Skeletal muscle cell (primary cell): ENCODE data around the gene DDX4.
A peak's percentile ranks its signal among the peaks of the same experiment; 100 is the strongest.
"Not testable (repeated sequence)": the region's sequence is repeated elsewhere in the genome, so short reads cannot be mapped to it uniquely, and the experiment has no call there.

ENCODE experiments used
- DNase-seq: peaks from one replicate; pipeline ENCODE4 v3.0.0-alpha.2; 2010; ENCODE audit warnings: low read depth
- H3K4me3 ChIP-seq: 2 replicates; pipeline ENCODE4 v1.5.1; 2011; ENCODE audit warnings: low read depth, mild to moderate bottlenecking, control low read depth, low read length, moderate library complexity

Gene DDX4

DNA sequence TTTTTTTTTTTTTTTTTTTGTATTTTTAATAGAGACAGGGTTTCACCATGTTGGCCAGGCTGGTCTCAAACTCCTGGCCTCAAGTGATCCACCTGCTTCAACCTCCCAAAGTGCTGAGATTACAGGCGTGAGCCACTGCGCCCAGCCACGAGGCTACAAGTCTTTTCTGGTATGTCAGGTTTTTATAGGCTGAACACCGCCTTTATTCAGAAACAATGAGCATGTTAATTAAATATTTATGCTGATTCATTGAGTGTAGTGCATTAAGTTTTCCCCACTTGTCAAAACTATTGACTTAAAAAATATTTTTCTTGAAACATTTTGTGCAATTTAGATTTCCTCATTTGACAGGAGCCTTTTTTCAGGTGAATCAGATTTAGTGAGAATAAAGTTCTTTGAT lies 78.1 kb downstream of the DDX4 start:
- not testable (repeated sequence) for DNase-seq, H3K4me3 ChIP-seq

DNA sequence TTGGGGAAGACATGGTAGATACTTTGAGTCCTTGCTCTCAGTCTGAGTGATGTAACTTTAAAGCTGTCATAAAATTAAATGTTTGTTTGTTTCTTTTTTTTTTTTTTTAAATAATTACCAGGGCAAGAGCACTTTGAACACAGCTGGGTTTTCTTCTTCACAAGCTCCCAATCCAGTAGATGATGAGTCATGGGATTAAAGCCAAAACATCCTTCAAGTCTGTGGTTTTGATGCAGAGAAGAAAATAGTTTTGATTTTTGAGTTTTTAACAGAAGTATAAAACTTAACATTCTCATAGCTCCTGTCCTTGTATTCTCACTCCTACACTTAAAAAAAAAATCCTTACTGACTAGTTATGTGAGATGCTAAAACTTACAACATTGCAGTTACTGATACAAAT lies 78.5 kb downstream of the DDX4 start:
- no peak overlapping the region for H3K4me3 ChIP-seq
- peak; percentile 77 for DNase-seq

DNA sequence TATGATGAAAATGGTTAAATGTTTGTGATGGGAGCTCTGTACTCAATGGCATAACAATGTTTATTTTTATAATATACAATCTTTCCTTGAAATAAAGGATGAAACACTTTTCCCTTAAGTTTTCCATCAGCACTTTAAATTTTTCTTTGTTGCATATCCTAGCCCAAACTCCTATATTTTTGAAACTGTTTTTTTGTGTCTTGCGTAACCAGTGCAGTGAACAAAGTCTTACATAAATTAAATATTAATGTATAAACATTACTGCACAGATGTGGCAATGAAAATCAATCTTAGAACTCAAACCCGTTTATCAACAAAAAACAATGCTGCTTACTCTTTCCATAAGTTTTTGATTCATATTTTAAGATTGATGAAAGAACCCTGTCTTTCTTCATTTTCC lies 79.2 kb downstream of the DDX4 start:
- no peak for DNase-seq
- H3K4me3 ChIP-seq = no peak overlapping the region

DNA sequence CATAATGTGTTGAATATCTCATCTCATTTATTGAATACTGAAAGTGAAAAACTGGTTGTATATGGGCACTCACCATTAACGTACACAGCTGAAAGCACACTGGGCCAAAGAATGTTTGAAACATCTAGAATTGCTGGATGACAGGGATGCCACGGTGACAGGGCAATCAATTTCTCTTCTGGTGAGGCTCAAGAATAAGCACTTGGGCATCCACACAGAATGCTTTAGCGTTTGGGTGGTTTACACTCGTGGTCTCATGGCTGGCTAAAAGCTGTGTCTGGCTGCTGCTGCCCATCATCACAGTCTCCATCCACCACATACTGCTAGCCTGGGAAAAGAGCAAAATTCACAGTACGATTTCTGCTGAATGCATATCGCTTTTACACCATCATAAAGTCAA lies 82.6 kb downstream of the DDX4 start:
- DNase-seq = no peak
- no peak overlapping the region for H3K4me3 ChIP-seq

DNA sequence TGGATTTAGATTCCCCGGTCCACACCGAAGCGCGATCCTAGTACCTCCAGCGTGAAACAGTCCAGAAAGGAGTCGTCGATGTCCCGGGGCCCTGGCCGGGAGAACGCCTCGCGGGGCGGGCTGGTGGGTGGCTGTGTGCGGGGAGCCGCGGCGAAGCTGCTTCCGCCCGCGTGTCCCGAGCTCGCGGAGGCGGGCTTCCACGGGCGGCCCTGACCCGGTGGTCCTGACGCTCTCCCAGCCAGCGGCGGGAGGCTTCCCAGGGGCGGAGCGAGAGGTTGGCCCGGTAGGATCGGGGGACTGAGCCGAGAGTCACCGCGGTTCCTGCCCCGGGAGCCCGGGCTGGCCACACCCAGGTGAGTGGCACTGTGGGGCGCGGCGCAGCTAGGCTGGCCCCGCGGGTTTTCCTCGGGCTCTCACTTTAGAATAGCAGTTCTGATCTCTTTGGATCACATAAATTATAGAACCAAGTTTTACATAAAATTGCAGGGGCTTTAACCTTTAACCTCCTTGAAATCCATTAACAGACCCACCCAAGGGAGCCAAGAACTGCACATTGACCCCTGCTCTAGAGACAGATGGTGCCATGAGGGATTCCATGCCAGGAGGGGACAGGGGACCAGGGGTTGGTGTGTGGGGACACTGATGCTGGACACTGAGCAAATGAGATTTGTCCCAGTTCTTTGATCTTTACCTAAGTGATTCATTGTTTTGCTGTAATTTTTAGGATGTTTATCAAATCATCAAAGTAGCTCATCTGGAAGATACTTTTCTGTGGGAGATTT lies 84.1 kb downstream of the DDX4 start:
- no peak for DNase-seq
- H3K4me3 ChIP-seq = peak overlapping the region; percentile 45

DNA sequence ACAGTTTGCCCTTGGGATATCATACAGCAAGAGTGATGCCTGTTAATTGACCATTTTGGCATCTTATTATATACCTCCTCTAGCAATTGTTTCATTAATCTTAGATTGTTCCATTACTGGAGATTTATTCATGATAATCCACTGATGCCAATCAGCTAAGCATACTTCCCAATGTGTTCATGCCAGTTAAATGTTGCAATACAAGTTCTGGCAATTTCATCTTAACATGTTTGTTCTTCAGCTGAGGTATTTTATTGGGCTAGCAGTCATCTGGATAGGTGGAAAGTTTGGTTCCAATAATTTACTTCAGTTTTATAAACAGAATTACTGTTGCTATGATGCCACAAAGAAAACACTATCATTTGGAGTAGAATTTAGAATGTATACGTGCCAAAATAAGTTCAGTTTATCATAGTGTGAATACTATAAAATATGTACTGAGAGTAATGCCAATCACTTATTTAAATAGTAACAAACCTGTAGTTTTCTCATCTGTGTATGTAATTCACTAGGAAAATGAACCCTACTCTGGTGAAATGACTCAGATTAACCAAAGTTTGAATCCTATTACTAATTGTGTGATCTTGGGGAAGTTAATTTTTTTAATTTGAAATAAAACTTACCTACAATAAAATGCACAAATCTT lies 85.4 kb downstream of the DDX4 start:
- no peak overlapping the region for H3K4me3 ChIP-seq
- DNase-seq = no peak

DNA sequence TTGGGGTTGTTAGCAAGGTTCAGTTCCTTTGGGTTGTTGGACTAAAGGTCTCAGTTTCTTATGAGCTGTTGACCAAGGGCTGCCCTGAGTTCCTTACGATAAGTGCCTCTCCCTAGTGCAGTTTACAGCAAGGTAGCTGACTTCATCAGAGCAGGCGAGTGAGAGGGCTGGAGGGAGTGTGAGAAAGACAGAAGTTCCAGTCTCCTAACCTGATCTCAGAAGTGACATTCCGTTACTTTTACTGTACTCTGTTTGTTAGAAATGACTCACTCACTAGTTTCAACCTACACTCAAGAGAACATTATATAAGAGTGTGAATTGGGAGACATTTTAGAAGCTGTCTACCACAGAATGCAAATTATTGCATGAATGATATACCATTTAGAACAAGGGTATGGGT lies 92.1 kb downstream of the DDX4 start:
- no peak overlapping the region for H3K4me3 ChIP-seq
- DNase-seq = no peak

DNA sequence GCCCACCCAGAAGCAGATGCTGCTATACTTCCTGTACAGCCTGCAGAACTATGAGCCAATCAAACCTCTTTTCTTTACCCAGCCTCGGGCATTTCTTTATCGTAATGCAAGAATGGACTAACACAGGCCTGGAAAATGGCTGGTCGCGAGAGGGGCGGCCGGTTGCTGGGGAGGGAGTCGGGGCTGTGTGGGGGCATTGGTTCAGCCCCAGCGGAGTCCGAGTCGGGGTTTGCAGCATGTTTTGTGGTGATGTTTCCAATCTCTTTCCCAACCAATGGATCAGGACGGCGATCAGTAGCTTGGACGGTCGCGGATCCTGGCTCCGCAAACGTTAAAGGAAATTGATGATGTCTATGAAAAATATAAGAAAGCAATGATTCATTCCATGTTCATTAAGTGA lies 94.6 kb downstream of the DDX4 start:
- H3K4me3 ChIP-seq = no peak overlapping the region
- DNase-seq = no peak

DNA sequence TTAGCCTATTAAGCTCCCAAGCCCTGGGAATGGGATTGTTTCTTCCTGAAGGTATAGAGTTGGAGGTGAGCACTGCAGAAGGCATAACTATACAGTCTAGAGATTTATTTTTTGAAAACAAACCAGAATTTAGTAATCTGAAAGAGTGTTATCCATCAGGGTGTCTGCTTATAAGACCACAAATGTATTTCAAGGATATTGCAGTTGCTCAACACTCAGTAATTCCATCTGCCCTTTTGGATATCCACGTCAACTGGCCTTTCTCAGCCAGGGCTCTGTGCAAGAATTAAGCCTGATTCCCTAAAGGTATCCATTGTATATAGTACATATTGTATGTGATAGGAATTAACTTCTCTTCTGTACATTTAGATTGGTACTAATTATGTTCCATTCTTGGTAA lies 98.3 kb downstream of the DDX4 start:
- no peak overlapping the region for H3K4me3 ChIP-seq
- DNase-seq = no peak

DNA sequence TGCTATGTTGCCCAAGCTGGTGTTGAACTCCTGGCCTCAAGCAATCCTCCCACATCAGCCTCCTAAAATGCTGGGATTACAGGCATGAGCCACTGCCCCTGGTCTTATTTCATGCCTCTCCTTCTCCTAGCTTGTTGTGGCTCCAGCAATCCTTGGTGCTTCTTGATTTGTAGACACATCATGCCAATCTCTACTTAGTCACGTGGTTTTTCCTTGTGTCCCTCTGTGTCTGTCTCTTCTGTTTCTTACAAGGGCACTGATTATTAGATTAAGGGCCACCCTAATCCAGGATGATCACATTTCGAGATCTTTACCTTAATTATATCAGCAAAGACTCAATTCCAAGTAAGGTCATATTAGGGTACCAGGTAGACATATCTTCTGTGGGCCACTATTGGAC lies 104.1 kb downstream of the DDX4 start:
- no peak overlapping the region for H3K4me3 ChIP-seq
- no peak for DNase-seq

DNA sequence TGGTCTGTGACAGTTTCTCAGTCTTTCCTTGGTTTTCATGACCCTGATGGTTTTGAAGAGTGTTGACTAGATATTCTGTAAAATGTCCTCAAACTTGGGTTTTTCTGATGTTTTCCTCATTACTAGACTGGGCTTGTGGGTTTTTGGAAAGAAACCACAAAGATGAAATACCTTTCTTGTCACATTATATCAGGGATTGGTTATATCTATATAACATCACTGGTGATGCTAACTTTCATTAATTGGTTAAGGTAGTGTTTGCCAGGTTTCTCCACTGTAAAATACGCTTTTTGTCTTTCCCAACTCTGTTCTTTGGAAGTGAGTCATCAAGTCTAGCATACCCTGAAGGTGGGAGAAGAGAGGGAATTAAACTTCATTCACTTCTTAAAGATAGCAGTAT lies 110.0 kb downstream of the DDX4 start:
- H3K4me3 ChIP-seq = no peak overlapping the region
- DNase-seq = no peak

DNA sequence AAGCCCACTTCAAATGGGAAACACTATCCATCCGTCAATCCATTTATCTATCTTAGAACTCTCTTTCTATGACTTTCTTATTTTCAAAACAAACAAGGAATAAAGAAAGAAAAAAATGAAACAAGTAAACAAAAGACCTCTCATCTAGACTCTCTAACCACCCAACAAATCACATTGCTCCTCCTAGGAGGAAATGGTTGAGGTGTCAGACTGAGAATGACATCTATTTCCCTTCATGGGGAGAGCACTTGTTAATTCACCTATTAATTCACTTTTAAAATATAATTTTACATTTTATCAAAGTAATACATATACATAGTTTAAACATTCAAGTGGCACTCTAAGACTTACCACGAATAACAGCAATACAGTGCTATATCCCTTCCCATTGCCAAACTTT lies 110.9 kb downstream of the DDX4 start:
- DNase-seq = no peak
- H3K4me3 ChIP-seq = no peak overlapping the region

DNA sequence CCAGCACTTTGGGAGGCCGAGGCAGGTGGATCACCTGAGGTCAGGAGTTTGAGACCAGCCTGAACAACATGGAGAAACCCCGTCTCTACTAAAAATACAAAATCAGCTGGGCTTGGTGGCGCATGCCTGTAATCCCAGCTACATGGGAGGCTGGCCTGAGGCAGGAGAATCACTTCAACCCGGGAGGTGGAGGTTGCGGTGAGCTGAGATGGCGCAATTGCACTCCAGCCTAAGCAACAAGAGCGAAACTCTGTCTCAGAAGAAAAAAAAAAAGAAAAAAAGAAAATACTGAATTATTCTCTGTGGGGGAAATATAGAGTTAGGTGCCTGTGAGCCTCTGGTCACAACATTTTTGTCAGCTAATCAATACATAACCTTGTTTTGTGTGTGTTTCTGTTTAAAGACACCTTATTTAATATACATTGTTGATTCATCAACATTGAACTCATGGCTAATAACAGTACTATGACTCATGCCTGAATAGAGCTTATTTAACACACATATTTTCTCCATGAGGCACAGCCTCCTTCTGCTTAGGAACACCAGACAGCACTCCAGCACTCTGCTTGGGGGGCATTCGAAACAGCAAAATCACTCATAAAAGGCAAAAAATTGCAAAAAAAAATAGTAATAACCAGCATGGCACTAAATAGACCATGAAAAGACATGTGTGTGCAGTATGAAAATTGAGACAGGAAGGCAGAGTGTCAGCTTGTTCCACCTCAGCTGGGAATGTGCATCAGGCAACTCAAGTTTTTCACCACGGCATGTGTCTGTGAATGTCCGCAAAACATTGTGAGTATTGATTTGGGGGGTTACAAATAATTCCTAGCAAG lies 113.2 kb downstream of the DDX4 start, which contains the start of gene IL31RA:
Gene IL31RA, plus strand, starts transcription at position 519 of the 836 bp plus-strand sequence. Its CDS starts 214 bp downstream, at position 733.
- DNase-seq = peak; percentile 51
- H3K4me3 ChIP-seq = peak within 1 kb of the TSS; percentile 13

DNA sequence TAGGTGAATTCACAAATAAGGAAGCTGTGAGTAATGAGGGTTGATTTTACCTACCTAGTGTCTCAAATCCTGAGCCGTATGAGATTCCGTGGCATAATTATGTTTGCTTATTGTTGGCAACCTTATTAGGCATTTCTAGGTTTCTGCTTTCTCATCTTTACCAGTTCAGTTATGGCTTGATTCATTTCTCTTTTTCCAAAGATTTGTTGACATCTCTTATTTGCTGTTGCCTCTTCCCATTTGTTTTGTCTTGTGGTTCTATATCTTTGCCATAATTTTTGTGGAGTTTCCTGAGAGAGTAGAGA lies 113.8 kb downstream of the DDX4 start:
- no peak for DNase-seq
- peak overlapping the region; percentile 13 for H3K4me3 ChIP-seq

DNA sequence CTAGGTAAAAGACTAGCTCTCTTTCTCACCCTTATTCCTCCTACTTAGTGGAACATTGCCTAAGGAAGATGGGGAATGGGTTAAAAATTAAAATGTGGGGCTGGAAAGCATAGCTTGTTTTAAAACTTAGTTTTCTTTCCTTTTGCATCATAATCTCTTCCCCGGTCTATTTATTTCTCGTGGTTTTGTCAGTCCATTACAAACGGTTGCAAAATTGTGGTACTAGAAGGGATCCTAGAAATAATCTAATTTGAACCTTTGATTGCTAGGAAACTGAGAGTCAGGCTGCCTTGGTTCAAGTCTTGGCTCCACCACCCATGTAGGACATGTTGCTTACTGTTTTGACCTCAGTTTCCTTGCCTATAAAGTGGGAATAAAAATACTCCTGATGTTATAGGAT lies 114.6 kb downstream of the DDX4 start:
- no peak overlapping the region for H3K4me3 ChIP-seq
- no peak for DNase-seq

DNA sequence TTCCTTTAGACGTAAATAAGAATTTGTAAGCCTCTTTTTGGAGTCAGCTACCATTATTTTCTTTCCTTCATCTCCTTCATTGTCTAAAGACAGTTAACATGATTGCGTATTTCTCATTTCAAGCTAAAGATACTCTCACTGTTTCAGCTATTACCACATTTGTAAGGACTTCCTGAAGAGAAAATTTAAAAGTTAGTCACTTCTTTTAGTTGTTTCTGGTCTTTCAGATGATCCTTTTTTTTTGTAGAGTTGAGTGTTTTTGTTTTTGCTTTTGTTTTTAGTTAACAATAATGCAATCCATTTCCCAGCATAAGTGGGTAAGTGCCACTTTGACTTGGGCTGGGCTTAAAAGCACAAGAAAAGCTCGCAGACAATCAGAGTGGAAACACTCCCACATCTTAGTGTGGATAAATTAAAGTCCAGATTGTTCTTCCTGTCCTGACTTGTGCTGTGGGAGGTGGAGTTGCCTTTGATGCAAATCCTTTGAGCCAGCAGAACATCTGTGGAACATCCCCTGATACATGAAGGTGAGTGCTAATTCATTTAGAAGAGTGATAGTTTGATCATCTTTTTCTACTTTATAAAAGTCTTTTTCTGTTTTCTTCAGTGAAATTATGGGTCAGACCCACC lies 115.3 kb downstream of the DDX4 start:
- H3K4me3 ChIP-seq = no peak overlapping the region
- DNase-seq = no peak

DNA sequence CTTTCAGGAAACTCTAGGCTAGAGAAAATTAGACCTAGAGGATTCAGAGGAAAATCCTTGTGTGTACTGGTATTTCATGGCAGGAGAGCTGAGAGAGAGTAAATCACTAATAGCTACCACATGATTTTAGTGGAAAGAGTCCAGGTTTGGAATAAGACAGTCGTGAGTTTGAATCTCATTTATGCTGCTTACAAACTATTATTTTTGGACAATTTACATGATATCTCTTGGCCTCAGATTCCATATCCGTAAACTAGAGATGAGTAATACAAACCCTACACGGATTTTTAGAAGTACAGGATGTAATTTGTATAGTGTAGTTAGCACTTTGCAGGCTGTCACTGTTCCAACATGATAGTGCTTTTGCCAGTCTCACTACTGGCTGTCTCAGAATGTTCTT lies 116.0 kb downstream of the DDX4 start:
- no peak overlapping the region for H3K4me3 ChIP-seq
- DNase-seq = no peak

DNA sequence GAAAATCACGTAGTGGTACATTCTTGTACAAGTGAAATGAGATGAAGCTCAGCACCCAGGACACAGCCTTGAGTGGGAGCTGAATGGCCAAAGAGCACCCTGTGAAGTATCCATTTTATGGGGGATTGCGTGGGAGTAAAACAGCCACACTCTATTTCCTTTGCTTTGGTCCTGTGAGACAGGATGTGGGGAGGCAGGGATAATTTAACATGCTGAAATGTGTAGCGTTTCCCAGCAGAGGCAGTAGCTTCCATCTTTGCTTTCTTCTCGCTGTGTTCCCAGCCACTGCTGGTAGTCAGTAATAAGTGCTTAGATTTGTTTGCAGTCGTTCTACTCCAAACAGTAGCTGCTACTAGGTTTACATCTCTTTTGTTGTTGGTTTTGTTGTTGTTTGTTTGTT lies 117.6 kb downstream of the DDX4 start:
- H3K4me3 ChIP-seq = no peak overlapping the region
- DNase-seq = no peak

DNA sequence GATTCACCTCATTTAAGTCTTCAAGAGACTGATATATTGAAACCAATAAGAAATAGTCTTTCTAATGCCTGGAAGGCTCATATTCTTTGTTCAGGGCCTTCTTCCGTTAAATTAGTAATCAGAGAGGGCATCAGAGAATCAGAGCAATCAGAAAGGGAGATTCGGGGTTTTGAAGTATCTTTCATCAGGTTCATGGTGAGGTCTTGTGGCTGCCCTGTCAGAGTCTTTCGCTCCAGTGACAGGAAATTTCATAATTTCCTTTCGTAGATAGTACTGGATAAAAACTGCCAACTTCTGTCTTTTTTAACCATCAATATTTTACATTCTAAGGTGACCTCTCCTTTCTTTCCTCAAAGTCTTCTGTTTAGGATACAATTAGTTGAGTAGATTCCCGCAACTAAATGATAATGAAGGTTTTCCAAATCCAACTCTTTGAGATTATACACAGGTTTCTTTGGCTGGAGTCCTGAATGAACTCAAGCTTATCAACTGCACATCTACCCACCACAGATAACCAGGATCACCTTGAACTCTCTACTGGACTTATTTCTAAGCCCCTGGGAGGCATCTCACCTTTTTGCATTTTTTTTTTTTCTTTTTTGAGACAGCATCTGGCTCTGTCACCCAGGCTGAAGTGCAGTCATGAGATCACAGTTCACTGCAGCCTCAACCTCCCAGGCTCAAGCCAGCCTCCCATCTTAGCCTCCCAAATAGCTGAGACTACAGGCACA lies 118.8 kb downstream of the DDX4 start:
- H3K4me3 ChIP-seq = no peak overlapping the region
- no peak for DNase-seq
